ENCODE results near the gene NUP205.
"Not testable (repeated sequence)": the region's sequence is repeated elsewhere in the genome, so short reads cannot be mapped to it uniquely, and the experiment has no call there.

The NUP205 gene

DNA sequence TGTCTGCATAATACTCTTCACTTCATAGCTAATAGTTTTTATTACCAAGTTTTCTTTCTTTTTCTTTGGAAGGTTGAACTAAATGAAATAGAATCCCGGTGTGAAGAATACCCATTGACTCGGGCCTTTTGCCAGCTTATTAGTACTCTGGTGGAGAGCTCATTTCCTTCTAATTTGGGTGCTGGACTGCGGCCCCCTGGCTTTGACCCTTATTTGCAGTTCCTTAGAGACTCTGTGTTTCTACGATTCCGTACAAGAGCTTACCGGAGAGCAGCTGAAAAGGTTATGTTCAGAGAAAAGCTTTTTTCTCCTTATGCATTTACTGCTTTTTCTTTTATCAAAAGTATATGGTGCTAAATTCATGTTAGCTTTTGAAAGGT lies 40.2 kb downstream of the NUP205 start:
- Histone ChIP-seq H3K4me1 (ENCODE audit: control insufficient read depth, insufficient read depth, low read length) (no peaks in the 10 kb centered on the region), H3K9ac (ENCODE audit: low read length) (no peak overlapping the region), H3K4me3 (ENCODE audit: low read length) (no peak overlapping the region), H3K27me3 (ENCODE audit: control insufficient read depth, insufficient read depth, low read length) (no peaks in the 10 kb centered on the region), H3K9me3 (ENCODE audit: control insufficient read depth, low read length) (no peaks in the 10 kb centered on the region), H3K36me3 (ENCODE audit: control insufficient read depth, insufficient read depth, low read length) (no peaks in the 10 kb centered on the region)

DNA sequence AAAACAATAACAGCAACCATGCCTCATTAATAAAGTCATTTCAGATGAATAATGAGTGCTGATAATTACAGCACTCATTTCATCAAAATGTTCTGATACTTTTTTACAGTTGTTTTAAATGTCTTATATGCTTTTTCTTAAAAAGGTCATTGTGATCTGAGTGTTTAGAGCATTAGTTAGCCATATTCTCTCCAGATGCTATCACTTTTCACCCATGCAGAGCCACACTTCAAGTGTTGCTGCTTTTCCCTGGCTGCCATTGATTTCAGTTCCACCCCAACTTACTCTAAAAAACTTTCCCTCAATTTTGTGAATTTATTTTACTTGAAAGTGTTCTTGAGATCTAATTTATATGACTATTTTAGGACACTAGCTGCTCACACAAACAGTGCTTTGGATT lies 41.8 kb downstream of the NUP205 start:
- Histone ChIP-seq H3K4me1 (ENCODE audit: control insufficient read depth, insufficient read depth, low read length) (no peaks in the 10 kb centered on the region), H3K9ac (ENCODE audit: low read length) (no peak overlapping the region), H3K9me3 (ENCODE audit: control insufficient read depth, low read length) (no peaks in the 10 kb centered on the region), H3K36me3 (ENCODE audit: control insufficient read depth, insufficient read depth, low read length) (no peaks in the 10 kb centered on the region), H3K4me3 (ENCODE audit: low read length) (no peak overlapping the region), H3K27me3 (ENCODE audit: control insufficient read depth, insufficient read depth, low read length) (no peaks in the 10 kb centered on the region)

DNA sequence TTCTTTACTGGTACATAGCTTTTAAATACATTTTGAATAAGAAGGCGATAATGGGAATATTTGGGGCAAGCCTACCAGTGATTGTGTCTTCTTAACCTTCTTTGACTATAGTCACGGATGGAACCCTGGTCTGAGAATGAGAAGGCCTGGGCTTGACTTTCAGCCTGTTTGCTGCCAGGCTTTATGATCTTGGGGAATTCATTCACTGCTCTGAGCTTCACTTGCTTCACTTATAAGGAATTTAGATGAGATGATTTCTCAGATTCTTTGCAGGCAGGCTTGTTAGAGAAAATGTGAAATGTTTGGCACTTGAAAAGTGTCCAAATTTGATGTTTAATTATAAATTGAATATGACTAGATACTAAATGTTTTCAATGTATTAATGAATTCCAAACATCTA lies 42.5 kb downstream of the NUP205 start:
- Histone ChIP-seq H3K4me1 (ENCODE audit: control insufficient read depth, insufficient read depth, low read length) (no peaks in the 10 kb centered on the region), H3K9me3 (ENCODE audit: control insufficient read depth, low read length) (no peaks in the 10 kb centered on the region), H3K36me3 (ENCODE audit: control insufficient read depth, insufficient read depth, low read length) (no peaks in the 10 kb centered on the region), H3K9ac (ENCODE audit: low read length) (no peak overlapping the region), H3K27me3 (ENCODE audit: control insufficient read depth, insufficient read depth, low read length) (no peaks in the 10 kb centered on the region), H3K4me3 (ENCODE audit: low read length) (no peak overlapping the region)

DNA sequence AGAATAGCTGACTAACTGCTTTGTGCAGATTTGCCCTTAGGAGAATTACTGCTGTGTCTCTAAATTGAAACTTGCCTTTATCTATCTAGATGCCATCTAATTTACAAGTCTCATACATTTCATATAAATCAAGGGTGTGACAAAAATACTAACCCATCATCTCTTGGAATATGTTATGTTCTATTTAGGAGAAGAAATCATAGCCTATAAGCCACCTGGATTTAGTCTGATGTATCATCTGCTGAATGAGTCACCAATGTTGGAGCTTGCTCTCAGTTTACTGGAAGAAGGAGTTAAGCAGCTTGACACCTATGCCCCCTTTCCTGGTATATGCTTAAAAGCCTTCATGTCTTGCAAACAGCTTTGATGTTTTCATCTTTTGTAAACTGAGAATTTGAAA lies 43.5 kb downstream of the NUP205 start:
- H3K36me3 ChIP-seq (ENCODE audit: control insufficient read depth, insufficient read depth, low read length), result no peaks in the 10 kb centered on the region
- no peak overlapping the region for H3K4me3 ChIP-seq (ENCODE audit: low read length)
- H3K9me3 ChIP-seq (ENCODE audit: control insufficient read depth, low read length), result no peaks in the 10 kb centered on the region
- H3K9ac ChIP-seq (ENCODE audit: low read length), result no peak overlapping the region
- no peaks in the 10 kb centered on the region for H3K27me3 ChIP-seq (ENCODE audit: control insufficient read depth, insufficient read depth, low read length)
- no peaks in the 10 kb centered on the region for H3K4me1 ChIP-seq (ENCODE audit: control insufficient read depth, insufficient read depth, low read length)

DNA sequence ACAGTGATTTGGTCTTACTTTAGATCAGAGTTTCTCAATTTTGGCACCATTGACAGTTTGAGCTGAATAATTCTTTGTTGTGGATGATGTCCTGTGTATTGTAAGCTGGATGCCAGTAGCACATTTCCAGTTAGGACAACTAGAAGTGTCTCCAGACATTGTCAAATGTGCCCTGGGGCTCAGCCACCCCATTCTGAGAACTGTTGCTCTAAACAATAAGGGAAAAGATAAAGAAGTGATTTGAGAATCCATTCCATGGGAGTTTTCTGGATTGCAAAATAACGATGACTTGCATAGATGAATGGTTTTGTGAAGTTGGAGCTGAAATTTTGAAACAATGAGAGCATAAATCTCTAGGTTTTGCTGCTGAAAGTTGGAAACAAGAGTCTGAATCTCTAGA lies 44.6 kb downstream of the NUP205 start:
- H3K36me3 ChIP-seq (ENCODE audit: control insufficient read depth, insufficient read depth, low read length), result no peaks in the 10 kb centered on the region
- H3K27me3 ChIP-seq (ENCODE audit: control insufficient read depth, insufficient read depth, low read length), result no peaks in the 10 kb centered on the region
- no peak overlapping the region for H3K4me3 ChIP-seq (ENCODE audit: low read length)
- no peaks in the 10 kb centered on the region for H3K4me1 ChIP-seq (ENCODE audit: control insufficient read depth, insufficient read depth, low read length)
- H3K9ac ChIP-seq (ENCODE audit: low read length), result no peak overlapping the region
- no peaks in the 10 kb centered on the region for H3K9me3 ChIP-seq (ENCODE audit: control insufficient read depth, low read length)

DNA sequence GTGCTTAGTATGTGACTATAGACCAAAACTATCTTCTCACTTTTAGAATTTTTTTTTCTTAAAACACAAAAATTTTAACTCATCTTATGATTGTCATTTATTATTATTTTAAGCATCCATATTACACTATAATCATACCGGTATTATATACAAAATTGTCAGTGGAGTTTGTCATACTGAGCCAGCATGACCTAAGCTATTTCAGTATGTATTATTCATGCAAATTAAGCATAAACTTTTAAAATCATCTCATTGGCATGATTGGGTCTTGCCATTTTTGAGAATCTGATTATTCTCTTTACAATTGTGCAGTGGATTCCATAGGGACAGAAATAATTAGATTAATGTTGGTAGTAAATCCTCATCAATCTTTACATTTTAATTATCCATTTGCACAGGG lies 58.4 kb downstream of the NUP205 start:
- no peaks in the 10 kb centered on the region for H3K27me3 ChIP-seq (ENCODE audit: control insufficient read depth, insufficient read depth, low read length)
- peaks cover 6% of the 10 kb centered on the region for H3K36me3 ChIP-seq (ENCODE audit: control insufficient read depth, insufficient read depth, low read length)

DNA sequence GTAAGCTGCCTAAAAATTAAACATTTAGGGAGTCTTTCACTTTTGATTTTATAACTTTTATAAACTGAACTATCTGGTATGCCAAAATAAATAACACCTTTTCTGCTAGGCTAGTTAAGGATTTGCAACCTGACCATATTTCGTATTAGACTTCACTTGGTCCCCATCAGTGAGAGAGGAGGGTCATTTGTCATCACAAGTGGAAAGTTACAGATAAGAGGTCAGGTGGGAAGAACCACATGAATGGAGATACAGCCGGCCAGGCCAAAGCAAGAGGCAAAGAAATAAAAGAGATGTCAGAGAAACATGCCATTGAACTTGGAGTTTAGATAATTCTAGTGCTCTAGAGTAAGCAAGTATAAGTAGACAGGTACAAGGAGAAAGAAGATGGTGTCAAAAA lies 60.1 kb downstream of the NUP205 start:
- peaks cover 6% of the 10 kb centered on the region for H3K36me3 ChIP-seq (ENCODE audit: control insufficient read depth, insufficient read depth, low read length)
- H3K4me3 ChIP-seq (ENCODE audit: low read length), result no peak overlapping the region
- H3K9ac ChIP-seq (ENCODE audit: low read length), result no peak overlapping the region
- H3K4me1 ChIP-seq (ENCODE audit: control insufficient read depth, insufficient read depth, low read length), result no peaks in the 10 kb centered on the region
- no peaks in the 10 kb centered on the region for H3K9me3 ChIP-seq (ENCODE audit: control insufficient read depth, low read length)
- no peaks in the 10 kb centered on the region for H3K27me3 ChIP-seq (ENCODE audit: control insufficient read depth, insufficient read depth, low read length)

More for the DNA sequence above, 58.4 kb downstream of the NUP205 start:
- Histone ChIP-seq H3K9ac (ENCODE audit: low read length) (no peak overlapping the region), H3K4me3 (ENCODE audit: low read length) (no peak overlapping the region), H3K4me1 (ENCODE audit: control insufficient read depth, insufficient read depth, low read length) (no peaks in the 10 kb centered on the region), H3K9me3 (ENCODE audit: control insufficient read depth, low read length) (no peaks in the 10 kb centered on the region)

DNA sequence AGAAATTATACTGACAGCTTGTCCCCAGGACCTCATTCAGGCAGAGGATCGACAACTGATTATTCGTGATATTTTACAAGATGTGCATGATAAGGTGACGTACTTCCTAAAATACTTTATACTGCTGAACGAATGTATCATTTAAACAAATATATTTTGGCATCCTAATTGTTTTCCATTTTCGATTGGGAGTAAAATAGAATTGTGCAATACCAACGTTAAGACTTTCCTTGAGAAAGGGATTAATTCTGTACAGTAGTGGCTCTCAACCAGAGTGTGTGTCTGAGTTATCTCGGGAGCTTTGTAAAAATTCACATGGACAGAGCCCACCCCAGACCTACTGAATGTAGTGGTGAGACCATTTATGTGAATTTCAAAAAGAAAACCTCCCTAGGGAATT lies 60.8 kb downstream of the NUP205 start:
- no peak overlapping the region for H3K4me3 ChIP-seq (ENCODE audit: low read length)
- peaks cover 6% of the 10 kb centered on the region for H3K36me3 ChIP-seq (ENCODE audit: control insufficient read depth, insufficient read depth, low read length)
- H3K9ac ChIP-seq (ENCODE audit: low read length), result no peak overlapping the region
- H3K9me3 ChIP-seq (ENCODE audit: control insufficient read depth, low read length), result no peaks in the 10 kb centered on the region
- no peaks in the 10 kb centered on the region for H3K27me3 ChIP-seq (ENCODE audit: control insufficient read depth, insufficient read depth, low read length)
- H3K4me1 ChIP-seq (ENCODE audit: control insufficient read depth, insufficient read depth, low read length), result no peaks in the 10 kb centered on the region

DNA sequence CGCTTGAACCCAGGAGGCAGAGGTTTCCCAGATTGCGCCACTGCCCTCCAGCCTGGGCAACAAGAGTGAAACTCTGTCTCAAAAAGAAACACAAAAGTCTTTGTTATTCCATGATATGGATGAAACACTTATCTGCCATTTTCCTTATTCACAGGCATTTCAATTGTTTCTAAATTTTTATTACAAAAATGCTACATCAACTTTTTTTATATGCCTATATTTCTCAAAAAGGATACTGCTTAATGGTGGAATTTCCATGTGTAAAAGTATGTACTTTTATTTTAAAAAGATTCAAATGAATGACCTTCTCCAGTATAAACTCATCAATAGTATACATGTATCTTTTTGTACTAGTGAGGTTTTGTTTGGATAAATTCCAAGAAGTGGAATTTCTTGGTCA lies 62.7 kb downstream of the NUP205 start:
- Histone ChIP-seq H3K4me3 (ENCODE audit: low read length) (no peak overlapping the region), H3K36me3 (ENCODE audit: control insufficient read depth, insufficient read depth, low read length) (peaks cover 6% of the 10 kb centered on the region), H3K9ac (ENCODE audit: low read length) (no peak overlapping the region), H3K9me3 (ENCODE audit: control insufficient read depth, low read length) (no peaks in the 10 kb centered on the region), H3K27me3 (ENCODE audit: control insufficient read depth, insufficient read depth, low read length) (no peaks in the 10 kb centered on the region), H3K4me1 (ENCODE audit: control insufficient read depth, insufficient read depth, low read length) (no peaks in the 10 kb centered on the region)

DNA sequence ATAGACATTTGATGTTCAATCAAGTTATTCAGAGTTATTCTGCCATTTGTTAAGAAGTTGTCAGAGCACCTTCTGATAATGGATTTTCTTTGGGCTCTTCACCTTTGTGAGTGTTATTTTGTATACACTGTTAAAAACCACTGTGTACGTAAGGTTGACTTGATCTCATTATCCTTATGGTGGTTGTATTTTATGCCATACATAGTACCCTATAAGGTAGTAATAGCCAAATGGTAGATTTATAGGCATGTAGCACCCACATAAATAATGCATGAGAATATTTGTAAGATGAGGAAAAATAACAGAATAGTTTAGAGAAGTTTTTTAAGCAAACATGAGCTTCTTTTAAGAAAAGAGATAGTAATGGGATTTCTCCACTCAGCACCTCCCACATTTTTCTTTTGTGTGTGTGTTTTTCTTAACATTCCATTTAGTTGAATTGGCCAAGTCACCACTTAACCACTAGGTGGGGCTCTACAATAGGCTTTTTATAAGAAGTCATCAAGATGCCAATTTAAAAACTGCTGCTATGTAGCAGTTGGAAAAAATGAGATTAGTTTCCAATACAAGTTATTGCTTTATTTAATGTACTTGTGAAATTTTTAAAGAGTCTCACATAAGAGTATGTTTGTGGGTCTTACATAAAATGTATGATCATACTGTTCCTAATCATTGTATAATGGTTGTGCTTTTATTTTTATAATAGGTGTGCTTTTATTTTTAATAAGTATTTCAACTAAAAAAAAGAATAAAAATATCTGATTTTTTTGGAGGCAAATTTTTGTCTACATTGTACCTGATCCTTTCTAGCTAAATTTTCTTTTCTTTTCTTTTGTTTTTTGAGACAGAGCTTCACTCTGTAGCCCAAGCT lies 63.5 kb downstream of the NUP205 start:
- H3K9me3 ChIP-seq (ENCODE audit: control insufficient read depth, low read length), result no peaks in the 10 kb centered on the region
- H3K4me3 ChIP-seq (ENCODE audit: low read length), result no peak overlapping the region
- no peaks in the 10 kb centered on the region for H3K4me1 ChIP-seq (ENCODE audit: control insufficient read depth, insufficient read depth, low read length)
- peaks cover 6% of the 10 kb centered on the region for H3K36me3 ChIP-seq (ENCODE audit: control insufficient read depth, insufficient read depth, low read length)
- H3K9ac ChIP-seq (ENCODE audit: low read length), result no peak overlapping the region
- H3K27me3 ChIP-seq (ENCODE audit: control insufficient read depth, insufficient read depth, low read length), result no peaks in the 10 kb centered on the region

DNA sequence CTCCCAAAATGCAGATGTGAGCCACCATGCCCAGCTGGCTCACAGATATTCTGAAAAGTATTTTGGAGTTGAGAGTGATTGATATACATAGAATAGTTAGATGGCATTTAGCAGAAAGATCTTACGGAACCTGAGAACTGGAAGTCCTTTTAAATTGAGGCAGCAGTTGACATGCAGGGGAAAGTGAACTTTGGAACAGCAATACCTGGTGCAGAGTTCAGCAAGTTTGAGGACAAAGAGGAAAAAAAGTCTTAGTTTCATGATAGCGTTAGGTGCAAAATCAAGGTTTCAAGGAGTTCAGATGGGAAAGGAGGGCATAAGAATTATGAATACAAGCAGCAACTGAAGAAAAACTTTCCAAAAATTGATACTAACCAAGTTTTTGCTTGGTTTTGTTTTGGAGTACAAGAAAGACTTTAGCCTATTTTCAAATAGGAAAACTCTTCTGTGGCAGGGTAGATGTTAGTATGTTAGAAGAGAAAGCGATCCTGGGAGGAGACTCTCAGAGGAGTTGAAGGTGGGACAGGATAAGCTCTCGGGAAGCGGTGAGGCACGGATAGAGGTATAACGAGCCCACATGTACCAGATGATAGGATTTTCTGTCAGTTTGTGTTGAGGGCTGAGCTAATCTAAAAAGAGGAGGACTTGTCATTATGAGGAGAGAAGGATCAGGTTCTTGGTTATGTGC lies 76.6 kb downstream of the NUP205 start:
- Histone ChIP-seq H3K9ac (ENCODE audit: low read length) (no peak overlapping the region), H3K4me3 (ENCODE audit: low read length) (no peak overlapping the region), H3K27me3 (ENCODE audit: control insufficient read depth, insufficient read depth, low read length) (no peaks in the 10 kb centered on the region), H3K9me3 (ENCODE audit: control insufficient read depth, low read length) (no peaks in the 10 kb centered on the region), H3K4me1 (ENCODE audit: control insufficient read depth, insufficient read depth, low read length) (no peaks in the 10 kb centered on the region), H3K36me3 (ENCODE audit: control insufficient read depth, insufficient read depth, low read length) (no peaks in the 10 kb centered on the region)

DNA sequence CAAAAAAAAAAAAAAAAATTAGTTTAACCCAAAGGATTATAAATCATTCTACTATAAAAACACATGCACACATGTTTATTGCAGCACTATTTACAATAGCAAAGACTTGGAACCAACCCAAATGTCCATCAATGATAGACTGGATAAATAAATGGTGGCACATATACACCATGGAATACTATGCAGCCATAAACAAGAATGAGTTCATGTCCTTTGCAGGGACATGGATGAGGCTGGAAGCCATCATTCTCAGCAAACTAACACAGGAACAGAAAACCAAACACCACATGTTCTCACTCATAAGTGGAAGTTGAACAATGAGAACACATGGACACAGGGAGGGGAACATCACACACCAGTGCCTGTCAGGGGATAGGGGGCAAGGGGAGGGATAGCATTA lies 82.0 kb downstream of the NUP205 start:
- not testable (repeated sequence) for H3K9me3 ChIP-seq (ENCODE audit: control insufficient read depth, low read length); H3K4me1 ChIP-seq (ENCODE audit: control insufficient read depth, insufficient read depth, low read length); H3K36me3 ChIP-seq (ENCODE audit: control insufficient read depth, insufficient read depth, low read length); H3K9ac ChIP-seq (ENCODE audit: low read length); H3K4me3 ChIP-seq (ENCODE audit: low read length); H3K27me3 ChIP-seq (ENCODE audit: control insufficient read depth, insufficient read depth, low read length)
